Measurements from ENCODE around the gene MMP12.

The MMP12 gene

GRCh38 chr11:102829316-102830000 lies 45.3 kb downstream of the MMP12 start:
- H3K27me3 ChIP-seq, result no peaks in the 10 kb centered on the region

GRCh38 chr11:102824556-102824955 lies 50.2 kb downstream of the MMP12 start:
- H4K20me1 ChIP-seq, result no peaks in the 10 kb centered on the region
- H3K36me3 ChIP-seq, result no peaks in the 10 kb centered on the region
- no peak overlapping the region for H3K27ac ChIP-seq
- no peaks in the 10 kb centered on the region for H3K27me3 ChIP-seq
- no peak overlapping the region for H3K4me3 ChIP-seq
- H3K4me2 ChIP-seq, result no peak overlapping the region
- no peak overlapping the region for H3K9ac ChIP-seq
- peaks cover 12 to 32% (median 19%) of the 10 kb centered on the region in 11 experiments for H3K9me3 ChIP-seq (replicated peaks in 1 of 11)
- no peak for TF ChIP-seq Cebpa-rat (IDR thresholded peaks at IDR 0.05)
- H3K4me1 ChIP-seq, result peaks cover 0 to 6% (median 0%) of the 10 kb centered on the region in 10 experiments; a peak in 6 of 20 replicates

More at GRCh38 chr11:102829316-102830000, 45.3 kb downstream of the MMP12 start:
- Histone ChIP-seq H3K9ac (no peak overlapping the region), H3K36me3 (no peaks in the 10 kb centered on the region), H4K20me1 (no peaks in the 10 kb centered on the region), H3K4me3 (no peak overlapping the region), H3K9me3 (replicated peaks in 1 of 11) (peaks cover 12 to 24% (median 19%) of the 10 kb centered on the region in 11 experiments), H3K4me2 (peak overlapping the region in 3 of 11 experiments; percentile 39 to 79 (median 69); a peak in 5 of 22 replicates), H3K4me1 (peaks cover 0 to 18% (median 0%) of the 10 kb centered on the region in 10 experiments; a peak in 6 of 20 replicates), H3K27ac (peak overlapping the region in 1 of 11 experiments; percentile 32; a peak in 2 of 22 replicates)
- no peak for TF ChIP-seq Cebpa-rat (IDR thresholded peaks at IDR 0.05)

- TF ChIP-seq Cebpa-rat (IDR thresholded peaks at IDR 0.05), result no peak
- no peaks in the 10 kb centered on the region for H3K36me3 ChIP-seq
- H3K4me2 ChIP-seq, result 0 out of 22 replicates have a peak overlapping the region, but pooled peaks of 1 of the 11 experiments have one; percentile 13
- H4K20me1 ChIP-seq, result no peaks in the 10 kb centered on the region
- peaks cover 0 to 31% (median 3%) of the 10 kb centered on the region in 11 experiments; a peak in 7 of 22 replicates for H3K9me3 ChIP-seq (replicated peaks in 1 of 11)
- H3K27ac ChIP-seq, result no peak overlapping the region
- no peaks in the 10 kb centered on the region for H3K4me1 ChIP-seq
- no peaks in the 10 kb centered on the region for H3K27me3 ChIP-seq
- no peak overlapping the region for H3K4me3 ChIP-seq
- no peak overlapping the region for H3K9ac ChIP-seq
Observed at GRCh38 chr11:102819491-102819890, 55.3 kb downstream of the MMP12 start.

GRCh38 chr11:102813484-102813883 lies 61.3 kb downstream of the MMP12 start:
- Histone ChIP-seq H4K20me1 (no peaks in the 10 kb centered on the region), H3K9me3 (replicated peaks in 1 of 11) (peaks cover 0 to 20% (median 3%) of the 10 kb centered on the region in 11 experiments; a peak in 8 of 22 replicates), H3K4me2 (no peak overlapping the region), H3K9ac (no peak overlapping the region), H3K27ac (no peak overlapping the region), H3K4me3 (no peak overlapping the region), H3K27me3 (no peaks in the 10 kb centered on the region), H3K36me3 (no peaks in the 10 kb centered on the region), H3K4me1 (peaks cover 0 to 27% (median 0%) of the 10 kb centered on the region in 10 experiments; a peak in 4 of 20 replicates)
- no peak for TF ChIP-seq Cebpa-rat (IDR thresholded peaks at IDR 0.05)

All from BLaER1 treated with 17β-estradiol and CSF1 and Interleukin-3, amounts not matched to agents 10 nM and 100 nM (cell line).